A549 treated with AZD9567 at 1 μM for 4 hours (cell line): Measurements from ENCODE around the gene NREP. TPM values are rescaled to one million over a fixed set of nuclear protein-coding genes. Genes with fewer than 3 reads are reported as not detected.

Experiments
- total RNA-seq: library from RNA; stranded (reverse); fragments of 200-300 nt; extraction: Qiagen RNA extraction; gene quantifications from 5 replicates; pipeline ENCODE4 v1.2.3, GENCODE V29; 2022; ENCODE audit not compliant: insufficient read depth

The NREP gene, protein sequence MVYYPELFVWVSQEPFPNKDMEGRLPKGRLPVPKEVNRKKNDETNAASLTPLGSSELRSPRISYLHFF
- 1.6 to 5.5 TPM (median 2.7 TPM) in 5 replicates for total RNA-seq

DNA sequence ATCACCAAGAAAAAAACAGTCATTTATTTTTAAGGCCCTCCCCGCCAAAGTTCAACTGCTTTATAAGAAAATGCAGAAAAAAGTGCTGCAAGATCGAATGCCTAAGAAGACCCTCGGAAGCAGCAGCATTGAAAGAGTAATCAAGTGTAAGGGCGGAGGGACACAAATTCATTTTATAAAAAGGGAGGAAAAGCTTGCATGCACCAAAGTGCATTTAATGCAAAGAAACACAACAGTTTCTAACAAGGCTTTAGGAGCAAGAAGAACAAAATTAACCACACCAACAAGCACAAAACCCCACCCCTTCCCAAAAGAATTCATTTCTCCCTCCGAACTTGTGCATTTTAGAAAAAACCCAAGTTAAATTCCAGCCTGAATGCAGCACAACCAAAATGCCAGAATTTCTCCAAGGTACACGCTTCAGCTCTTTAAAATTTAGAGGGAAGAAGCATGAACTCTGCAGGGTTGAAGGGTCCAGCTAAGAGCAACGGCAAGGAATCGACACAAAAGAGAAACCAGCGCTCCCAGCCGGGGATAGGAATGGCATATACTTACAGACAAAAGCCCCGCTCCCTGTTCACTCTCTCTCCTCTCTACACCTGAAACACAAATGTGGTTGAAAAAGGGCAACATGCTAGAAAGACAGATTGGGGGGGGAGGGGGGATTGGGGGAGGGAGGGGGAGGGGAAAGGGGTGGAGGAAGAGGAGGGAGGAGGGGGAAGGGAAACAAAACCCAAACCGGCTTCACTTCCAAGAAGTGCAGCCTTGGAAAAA, at the start of gene NREP:
TSS of gene NREP (minus strand) at position 614 of the 774 bp plus-strand sequence. CDS start 1,422 bp downstream, outside the sequence.

Other genes starting within 250 kb of the NREP start
- 3.5 to 5.7 TPM (median 4.6 TPM) in 5 replicates for gene STARD4, start 244.7 kb downstream of the NREP start, total RNA-seq